HG03135 (cell line): Measurements from ENCODE around the gene FBXO41.
A peak's percentile ranks its signal among the peaks of the same experiment; 100 is the strongest.

Experiments used
- ATAC-seq: cut with Tn5 transposase; IDR thresholded peaks from one replicate; pipeline ENCODE4 v1.9.1; 2021; ENCODE audit warnings: mild to moderate bottlenecking, moderate library complexity; ENCODE audit not compliant: unreplicated experiment

The FBXO41 gene

GRCh38 chr2:73289304-73289703 is 5.0 kb upstream of the FBXO41 start:
- ATAC-seq = no peak

GRCh38 chr2:73286134-73286655 is 1.9 kb upstream of the FBXO41 start:
- no peak for ATAC-seq

GRCh38 chr2:73285159-73285739 is 971 bp upstream of the FBXO41 start:
- peak; percentile 64 for ATAC-seq

GRCh38 chr2:73283545-73284295 is 558 bp downstream of the FBXO41 start:
- peak; percentile 24 for ATAC-seq

- ATAC-seq = no peak
These were observed 1.2 kb downstream of the FBXO41 start for GRCh38 chr2:73282924-73283544.

- no peak for ATAC-seq
These were observed 3.0 kb downstream of the FBXO41 start for GRCh38 chr2:73281244-73281643.

- no peak for ATAC-seq
These were observed 4.4 kb downstream of the FBXO41 start for GRCh38 chr2:73279852-73280251.

- no peak for ATAC-seq
These were observed 12.0 kb downstream of the FBXO41 start for GRCh38 chr2:73272270-73272669.

GRCh38 chr2:73269686-73270465 is 14.4 kb downstream of the FBXO41 start:
- no peak for ATAC-seq

- ATAC-seq = peak; percentile 88
These were observed 15.2 kb downstream of the FBXO41 start for GRCh38 chr2:73268830-73269685.

- ATAC-seq = no peak
These were observed 15.9 kb downstream of the FBXO41 start for GRCh38 chr2:73268366-73268829.

GRCh38 chr2:73267008-73267407 is 17.3 kb downstream of the FBXO41 start:
- ATAC-seq = no peak

- no peak for ATAC-seq
These were observed 18.0 kb downstream of the FBXO41 start for GRCh38 chr2:73266061-73266901.

GRCh38 chr2:73265298-73266060 is 18.8 kb downstream of the FBXO41 start:
- ATAC-seq = no peak

- no peak for ATAC-seq
These were observed 19.5 kb downstream of the FBXO41 start for GRCh38 chr2:73264783-73265182.

GRCh38 chr2:73264332-73264606 is 20.0 kb downstream of the FBXO41 start:
- ATAC-seq = no peak

GRCh38 chr2:73263540-73264331 is 20.5 kb downstream of the FBXO41 start:
- ATAC-seq = no peak
